H1 (cell line): ENCODE data around the gene GJB3. TPM values are rescaled to one million over a fixed set of nuclear protein-coding genes. Genes with fewer than 3 reads are reported as not detected.
"Not testable (repeated sequence)": the region's sequence is repeated elsewhere in the genome, so short reads cannot be mapped to it uniquely, and the experiment has no call there.

Experiments used
- CTCF ChIA-PET: fragments of 300-600 bp; sonication (Branson Sonifier 250); formaldehyde crosslinking; loops from one replicate; lab custom pipeline; 2021; ENCODE audit not compliant: partially characterized antibody; lab: Charles Lee
- POLR2A ChIA-PET: fragments of 300-600 bp; sonication (Branson Sonifier 250); formaldehyde crosslinking; loops from one replicate; lab custom pipeline; 2021; ENCODE audit warnings: inconsistent platforms; ENCODE audit not compliant: partially characterized antibody; lab: Charles Lee
- DNase-seq, 2 experiments: peaks; one replicate each; pipeline versions ENCODE4 v3.0.0 to v3.0.0-alpha.2; 2010 to 2022; ENCODE audit warnings: low spot score in 2 of 2, low read depth in 1 of 2, mixed read lengths in 1 of 2
- FAIRE-seq: peaks from 2 replicates; lab custom pipeline; 2011; peaks lifted over from hg19 to GRCh38; lab: Jason Lieb, UNC
- H2AFZ ChIP-seq: 2 replicates; pipeline ENCODE4 v1.8.1; 2012; ENCODE audit warnings: low read length, inconsistent platforms
- H2AK5ac ChIP-seq: 2 replicates; pipeline ENCODE4 v1.6.1; 2013; ENCODE audit warnings: low read depth, low read length
- H2BK120ac ChIP-seq: replicated peaks from 2 replicates; pipeline ENCODE3; 2013; ENCODE audit warnings: low read depth, low read length, inconsistent platforms
- H2BK12ac ChIP-seq: 2 replicates; pipeline ENCODE4 v1.6.1; 2013; ENCODE audit warnings: low read depth, low read length
- H2BK15ac ChIP-seq: 2 replicates; pipeline ENCODE4 v1.6.1; 2013; ENCODE audit warnings: low read length
- H2BK20ac ChIP-seq: 2 replicates; pipeline ENCODE4 v1.6.1; 2013; ENCODE audit warnings: low read length
- H2BK5ac ChIP-seq: 2 replicates; pipeline ENCODE4 v1.6.1; 2013; ENCODE audit warnings: low read depth, low read length
- H3K14ac ChIP-seq: 2 replicates; pipeline ENCODE4 v1.6.1; 2013; ENCODE audit warnings: inconsistent platforms; ENCODE audit not compliant: insufficient read length
- H3K18ac ChIP-seq: 2 replicates; pipeline ENCODE4 v1.6.1; 2013; ENCODE audit warnings: low read length; ENCODE audit errors: extremely low read depth
- H3K23ac ChIP-seq: 2 replicates; pipeline ENCODE4 v1.6.1; 2013; ENCODE audit warnings: inconsistent platforms; ENCODE audit not compliant: insufficient read length
- H3K23me2 ChIP-seq: 2 replicates; pipeline ENCODE4 v1.6.1; 2013; ENCODE audit warnings: low read depth, low read length
- H3K27ac ChIP-seq: 2 replicates; pipeline ENCODE4 v1.6.1; 2011; ENCODE audit warnings: low read depth, low read length, inconsistent platforms
- H3K27me3 ChIP-seq, 4 experiments: replicated peaks in 1 of 4; 1 replicate in 1 of 4; 2 replicates in 3 of 4; pipeline versions ENCODE4 v1.6.1 to v1.8.1; 2011 to 2013; ENCODE audit warnings: low read length in 3 of 4, mild to moderate bottlenecking in 3 of 4, inconsistent platforms in 2 of 4, mixed read lengths in 2 of 4, moderate library complexity in 1 of 4; ENCODE audit not compliant: control insufficient read depth in 3 of 4, insufficient read depth in 3 of 4; ENCODE audit errors: extremely low read depth in 1 of 4
- H3K36me3 ChIP-seq, 4 experiments: 2 replicates each; pipeline versions ENCODE4 v1.6.1 to v1.8.1; 2011 to 2013; ENCODE audit warnings: mild to moderate bottlenecking in 4 of 4, low read length in 3 of 4, moderate library complexity in 2 of 4, control low read depth in 1 of 4, inconsistent platforms in 1 of 4; ENCODE audit not compliant: insufficient read depth in 4 of 4, control insufficient read depth in 2 of 4
- H3K4ac ChIP-seq: replicated peaks from 2 replicates; pipeline ENCODE3; 2013; ENCODE audit warnings: low read length, low read depth, mixed read lengths, inconsistent platforms; ENCODE audit not compliant: insufficient read length
- H3K4me1 ChIP-seq, 4 experiments: replicated peaks in 1 of 4; 1 replicate in 1 of 4; 2 replicates in 3 of 4; pipeline versions ENCODE4 v1.6.1 to v1.8.1; 2011 to 2013; ENCODE audit warnings: low read length in 3 of 4, inconsistent platforms in 2 of 4, mixed read lengths in 1 of 4; ENCODE audit not compliant: insufficient read depth in 4 of 4, control insufficient read depth in 3 of 4
- H3K4me2 ChIP-seq, 2 experiments: 2 replicates each; pipeline versions ENCODE4 v1.6.1 to v1.8.1; 2011 to 2013; ENCODE audit warnings: low read depth in 2 of 2, low read length in 2 of 2, control low read depth in 1 of 2, inconsistent platforms in 1 of 2, mild to moderate bottlenecking in 1 of 2; ENCODE audit not compliant: insufficient read depth in 1 of 2
- H3K4me3 ChIP-seq, 4 experiments: fragments of 200-600, 300-600 bp in 1 of 4; sonication (generic), shearing (Covaris generic), sonication (Bioruptor Twin) in 1 of 4; 2 replicates each; pipeline versions ENCODE4 v1.5.1 to v1.8.1; 2011 to 2016; ENCODE audit warnings: low read length in 4 of 4, low read depth in 3 of 4, control low read depth in 2 of 4, inconsistent platforms in 2 of 4, mild to moderate bottlenecking in 2 of 4, mixed read lengths in 1 of 4, moderate library complexity in 1 of 4; ENCODE audit not compliant: insufficient read depth in 2 of 4; ENCODE audit errors: extremely low read depth in 1 of 4
- H3K56ac ChIP-seq: replicated peaks from 2 replicates; pipeline ENCODE3; 2013; ENCODE audit warnings: low read depth, mild to moderate bottlenecking, mixed read lengths, low read length, inconsistent platforms; ENCODE audit not compliant: insufficient read length
- H3K79me1 ChIP-seq: 2 replicates; pipeline ENCODE4 v1.6.1; 2013; ENCODE audit warnings: low read depth, low read length, control low read depth
- H3K79me2 ChIP-seq, 2 experiments: 2 replicates each; pipeline versions ENCODE4 v1.6.1 to v1.8.1; 2012 to 2013; ENCODE audit warnings: low read length in 2 of 2, mild to moderate bottlenecking in 2 of 2, inconsistent platforms in 1 of 2; ENCODE audit not compliant: insufficient read depth in 2 of 2, control insufficient read depth in 1 of 2
- H3K9ac ChIP-seq, 4 experiments: replicated peaks in 1 of 4; 1 replicate in 1 of 4; 2 replicates in 3 of 4; pipeline versions ENCODE4 v1.6.1 to v1.8.1; 2011 to 2013; ENCODE audit warnings: low read depth in 3 of 4, low read length in 3 of 4, control low read depth in 2 of 4, mild to moderate bottlenecking in 2 of 4, moderate library complexity in 2 of 4, inconsistent platforms in 1 of 4; ENCODE audit errors: extremely low read depth in 1 of 4
- H3K9me3 ChIP-seq, 2 experiments: 2 replicates each; pipeline versions ENCODE4 v1.6.1 to v1.8.1; 2012 to 2013; ENCODE audit warnings: mild to moderate bottlenecking in 2 of 2, moderate library complexity in 2 of 2, control low read depth in 1 of 2, inconsistent platforms in 1 of 2, low read depth in 1 of 2, low read length in 1 of 2, mixed read lengths in 1 of 2; ENCODE audit not compliant: insufficient read depth in 2 of 2
- H4K20me1 ChIP-seq, 2 experiments: replicated peaks in 1 of 2; 2 replicates each; pipeline versions ENCODE3 to v1.8.1; 2011 to 2013; ENCODE audit warnings: inconsistent platforms in 2 of 2, low read length in 2 of 2, mild to moderate bottlenecking in 1 of 2; ENCODE audit not compliant: insufficient read depth in 2 of 2, control insufficient read depth in 1 of 2
- H4K5ac ChIP-seq: 2 replicates; pipeline ENCODE4 v1.6.1; 2013; ENCODE audit warnings: low read length, low read depth, mixed read lengths, inconsistent platforms; ENCODE audit not compliant: insufficient read length
- H4K8ac ChIP-seq: 2 replicates; pipeline ENCODE4 v1.8.0; 2013; ENCODE audit warnings: mild to moderate bottlenecking, moderate library complexity, low read length, inconsistent platforms; ENCODE audit not compliant: insufficient read depth; ENCODE audit errors: extremely low read depth
- H4K91ac ChIP-seq: replicated peaks from 2 replicates; pipeline ENCODE3; 2013; ENCODE audit warnings: low read length, mixed read lengths, inconsistent platforms; ENCODE audit not compliant: insufficient read length
- SP4 ChIP-seq: IDR thresholded peaks from 2 replicates; pipeline ENCODE4 v1.6.1; 2012; ENCODE audit warnings: low read length, inconsistent platforms
- WGBS, 2 experiments: shearing (Covaris generic) in 1 of 2; methylation state at CpG; one replicate each; pipeline versions ENCODE4 v1.1.6 to v1.1.7; 2013 to 2015; ENCODE audit warnings: low lambda C conversion rate in 2 of 2, mixed read lengths in 2 of 2, inconsistent platforms in 1 of 2, low coverage in 1 of 2, missing lambda C conversion rate in 1 of 2; ENCODE audit not compliant: insufficient replicate concordance in 2 of 2, insufficient coverage in 1 of 2, insufficient read length in 1 of 2; ENCODE audit errors: extremely low coverage in 1 of 2, missing lambda C conversion rate in 1 of 2; 5-methylcytosine and 5-hydroxymethylcytosine counted together
- polyA plus RNA-seq, 7 experiments: library from polyadenylated mRNA; depleted of rRNA in 3 of 7; stranded (reverse) in 5 of 7; unstranded in 2 of 7; fragments of >200 nt in 5 of 7; fragments of 200-250 nt in 2 of 7; gene quantifications; 1 replicate in 5 of 7; 2 replicates in 1 of 7; 4 replicates in 1 of 7; pipeline versions ENCODE4 v1.2.1 to v1.2.3, GENCODE V29; 2011 to 2013; ENCODE audit warnings: missing spikeins in 2 of 7, mixed read lengths in 2 of 7
- total RNA-seq: library from RNA; stranded (reverse); fragmentation: NEBNext Ultra II Directional; extraction: Animal tissue kit (Norgen Biotek cat#: 25700); gene quantifications from 2 replicates; pipeline ENCODE4 v1.2.1, GENCODE V29; 2021

The GJB3 gene
- total and polyA plus RNA-seq, 2 of the 8 experiments (the other 6 are each of a cell fraction or from before 2014, with no cell fraction given): 0.93 to 1.6 TPM

- TF ChIP-seq SP4: no peak
- TF ChIP-seq, all 59 proteins: peak for 7
These were observed at the start of gene GJB3 (continued) for GRCh38 chr1:34781071-34781843.

DNA sequence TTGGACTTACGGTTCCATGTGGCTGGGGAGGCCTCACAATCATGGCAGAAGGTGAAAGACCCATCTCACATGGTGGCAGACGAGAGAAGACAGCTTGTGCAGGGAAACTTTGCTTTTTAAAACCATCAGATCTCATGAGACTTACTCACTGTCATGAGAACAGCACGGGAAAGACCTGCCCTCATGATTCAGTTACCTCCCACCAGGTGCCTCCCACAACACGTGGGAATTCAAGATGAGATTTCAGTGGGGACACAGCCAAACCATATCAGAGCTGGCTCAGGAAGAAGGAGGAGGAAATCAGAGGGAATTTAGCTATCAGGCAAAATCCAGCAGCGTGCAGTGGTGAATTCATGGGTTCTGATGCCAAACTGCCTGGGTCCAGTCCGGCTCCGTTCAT is 48.2 kb upstream of the GJB3 start:
- H3K23me2 ChIP-seq, H3K23ac ChIP-seq, H2BK20ac ChIP-seq, H3K4me3 ChIP-seq, H4K8ac ChIP-seq, DNase-seq, H2BK15ac ChIP-seq, H2BK5ac ChIP-seq, H3K14ac ChIP-seq, H3K9ac ChIP-seq, H3K56ac ChIP-seq, H3K27me3 ChIP-seq, H4K5ac ChIP-seq, H2BK120ac ChIP-seq, H2AK5ac ChIP-seq, H3K9me3 ChIP-seq, H3K18ac ChIP-seq, H3K4ac ChIP-seq, H4K91ac ChIP-seq, H4K20me1 ChIP-seq, H3K4me1 ChIP-seq, H3K36me3 ChIP-seq, H3K79me1 ChIP-seq, H3K27ac ChIP-seq, FAIRE-seq, H3K79me2 ChIP-seq, H2BK12ac ChIP-seq, H3K4me2 ChIP-seq, POLR2A ChIA-PET, H2AFZ ChIP-seq: not testable (repeated sequence)
- WGBS, 2 experiments: 86% methylated on average over 6 of the region's 7 CpGs; no CpG with 5 or more reads in 1 of the 2 experiments
- CTCF ChIA-PET: interaction anchor here (1.0 to 1.1 kb wide), 2 partner anchors 9 to 28 kb away, joined by 3 to 5 read pairs; no protein-coding TSS in a partner anchor
